ENCODE data around the gene CDH18. TPM values are rescaled to one million over a fixed set of nuclear protein-coding genes. Genes with fewer than 3 reads are reported as not detected.

The CDH18 gene, protein sequence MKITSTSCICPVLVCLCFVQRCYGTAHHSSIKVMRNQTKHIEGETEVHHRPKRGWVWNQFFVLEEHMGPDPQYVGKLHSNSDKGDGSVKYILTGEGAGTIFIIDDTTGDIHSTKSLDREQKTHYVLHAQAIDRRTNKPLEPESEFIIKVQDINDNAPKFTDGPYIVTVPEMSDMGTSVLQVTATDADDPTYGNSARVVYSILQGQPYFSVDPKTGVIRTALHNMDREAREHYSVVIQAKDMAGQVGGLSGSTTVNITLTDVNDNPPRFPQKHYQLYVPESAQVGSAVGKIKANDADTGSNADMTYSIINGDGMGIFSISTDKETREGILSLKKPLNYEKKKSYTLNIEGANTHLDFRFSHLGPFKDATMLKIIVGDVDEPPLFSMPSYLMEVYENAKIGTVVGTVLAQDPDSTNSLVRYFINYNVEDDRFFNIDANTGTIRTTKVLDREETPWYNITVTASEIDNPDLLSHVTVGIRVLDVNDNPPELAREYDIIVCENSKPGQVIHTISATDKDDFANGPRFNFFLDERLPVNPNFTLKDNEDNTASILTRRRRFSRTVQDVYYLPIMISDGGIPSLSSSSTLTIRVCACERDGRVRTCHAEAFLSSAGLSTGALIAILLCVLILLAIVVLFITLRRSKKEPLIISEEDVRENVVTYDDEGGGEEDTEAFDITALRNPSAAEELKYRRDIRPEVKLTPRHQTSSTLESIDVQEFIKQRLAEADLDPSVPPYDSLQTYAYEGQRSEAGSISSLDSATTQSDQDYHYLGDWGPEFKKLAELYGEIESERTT
- not detected for total RNA-seq
- not detected for polyA plus RNA-seq
- long read RNA-seq, donor 1, result 0 reads
- long read RNA-seq, donor 2, result 0 reads

DNA sequence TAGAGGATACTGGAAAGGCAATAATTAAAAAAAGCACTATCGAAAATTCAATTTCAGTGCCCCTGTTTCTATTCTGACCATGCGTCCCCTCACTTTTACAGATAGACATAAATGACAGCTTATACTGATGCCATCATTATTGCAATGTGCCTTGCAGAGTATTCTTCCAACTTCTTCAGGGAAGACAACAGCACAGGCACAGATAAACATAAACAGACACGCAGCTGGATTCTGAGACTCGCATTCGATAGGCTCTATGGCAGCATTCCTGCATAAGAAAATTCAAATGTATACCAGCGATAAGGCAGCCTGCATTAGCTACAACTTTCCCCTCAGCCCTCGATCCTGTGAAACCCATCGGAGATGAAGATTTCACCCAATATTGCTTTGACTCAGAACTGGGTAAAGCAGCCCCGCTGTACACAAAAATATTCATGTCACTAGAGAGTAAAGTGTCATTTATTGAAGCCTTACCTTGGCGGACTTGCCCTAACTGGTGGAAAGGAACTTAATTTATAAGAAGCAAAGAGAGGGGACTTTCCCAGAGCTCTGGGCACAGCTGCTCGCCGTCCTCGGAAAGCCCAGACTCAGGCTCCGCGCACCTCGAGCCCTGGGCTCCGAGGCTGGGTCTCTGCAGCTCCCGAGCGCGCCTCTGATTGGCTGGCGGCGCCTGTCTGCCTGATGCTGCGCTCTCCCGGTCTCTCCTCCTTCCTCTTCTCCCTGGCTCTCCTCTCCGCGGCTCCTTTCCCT lies at the start of gene CDH18:
Gene CDH18 (minus strand): TSS at position 589 of the 750 bp plus-strand sequence. CDS start 149,214 bp downstream, outside the sequence.
- H3K4me1 ChIP-seq (ENCODE audit: control insufficient read depth in 1 of 2, insufficient read depth in 2 of 2, low read length in 2 of 2), result no peaks in the 10 kb centered on the region
- H3K4me3 ChIP-seq (ENCODE audit: low read length in 2 of 2), result no peak within 1 kb of the TSS
- ATAC-seq (ENCODE audit: low FRiP score) (peak; percentile 22), DNase-seq (no peak)
- intact Hi-C loops (cut with DNase I), result no loop called here
- no peaks in the 10 kb centered on the region for H3K36me3 ChIP-seq (ENCODE audit: control insufficient read depth in 1 of 2, insufficient read depth in 2 of 2, low read length in 1 of 2)
- H3K27ac ChIP-seq (ENCODE audit: low read depth in 1 of 2, low read length in 2 of 2), result no peak within 1 kb of the TSS
- WGBS, 2 donors, result 5 to 6% methylated on average over 26 of the region's 26 CpGs
- peaks cover 0 to 1% of the 10 kb centered on the region in 2 donors for H3K27me3 ChIP-seq (ENCODE audit: control insufficient read depth in 1 of 2, insufficient read depth in 2 of 2, low read length in 1 of 2)
- H3K9me3 ChIP-seq (ENCODE audit: control insufficient read depth, low read length), result no peaks in the 10 kb centered on the region

DNA sequence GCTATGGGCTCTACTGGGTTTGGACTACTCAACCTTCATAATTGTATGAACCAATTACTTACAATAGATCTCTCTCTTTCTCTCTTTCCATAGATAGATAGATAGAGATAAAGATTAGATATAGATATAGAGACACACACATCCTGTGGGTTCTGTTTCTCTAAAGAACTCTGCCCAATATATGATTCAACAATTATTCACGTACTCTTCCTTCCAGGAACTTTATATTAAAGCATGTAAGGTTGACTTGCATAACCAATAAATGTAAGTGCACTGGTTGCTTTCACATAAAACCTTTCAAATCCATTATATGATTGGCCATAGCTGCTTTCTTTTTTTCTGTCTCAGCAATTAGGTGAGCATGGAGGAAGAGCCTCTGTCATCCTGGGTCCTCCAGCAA lies 46.7 kb upstream of the CDH18 start:
- ATAC-seq (ENCODE audit: low FRiP score), result no peak
- no peak for DNase-seq

GRCh38 chr5:20033881-20034280 lies 45.9 kb upstream of the CDH18 start:
- intact Hi-C loops (cut with DNase I), result no loop called here
- Histone ChIP-seq H3K36me3 (ENCODE audit: control insufficient read depth in 1 of 2, insufficient read depth in 2 of 2, low read length in 1 of 2) (no peaks in the 10 kb centered on the region), H3K27ac (ENCODE audit: low read depth in 1 of 2, low read length in 2 of 2) (no peak overlapping the region), H3K4me3 (ENCODE audit: low read length in 2 of 2) (no peak overlapping the region), H3K9me3 (ENCODE audit: control insufficient read depth, low read length) (no peaks in the 10 kb centered on the region), H3K4me1 (ENCODE audit: control insufficient read depth in 1 of 2, insufficient read depth in 2 of 2, low read length in 2 of 2) (no peaks in the 10 kb centered on the region), H3K27me3 (ENCODE audit: control insufficient read depth in 1 of 2, insufficient read depth in 2 of 2, low read length in 1 of 2) (no peaks in the 10 kb centered on the region)
- DNase-seq (no peak), ATAC-seq (ENCODE audit: low FRiP score) (no peak)
- WGBS, 2 donors, result 80 to 83% methylated on average over 2 of the region's 2 CpGs

More for the DNA sequence above, 46.7 kb upstream of the CDH18 start:
- Histone ChIP-seq H3K4me3 (ENCODE audit: low read length in 2 of 2) (no peak overlapping the region), H3K4me1 (ENCODE audit: control insufficient read depth in 1 of 2, insufficient read depth in 2 of 2, low read length in 2 of 2) (no peaks in the 10 kb centered on the region), H3K27me3 (ENCODE audit: control insufficient read depth in 1 of 2, insufficient read depth in 2 of 2, low read length in 1 of 2) (no peaks in the 10 kb centered on the region), H3K9me3 (ENCODE audit: control insufficient read depth, low read length) (no peaks in the 10 kb centered on the region), H3K27ac (ENCODE audit: low read depth in 1 of 2, low read length in 2 of 2) (no peak overlapping the region), H3K36me3 (ENCODE audit: control insufficient read depth in 1 of 2, insufficient read depth in 2 of 2, low read length in 1 of 2) (no peaks in the 10 kb centered on the region)
- 74 to 76% methylated on average over 1 of the region's 1 CpG for WGBS, 2 donors
- intact Hi-C loops (cut with DNase I), result no loop called here

DNA sequence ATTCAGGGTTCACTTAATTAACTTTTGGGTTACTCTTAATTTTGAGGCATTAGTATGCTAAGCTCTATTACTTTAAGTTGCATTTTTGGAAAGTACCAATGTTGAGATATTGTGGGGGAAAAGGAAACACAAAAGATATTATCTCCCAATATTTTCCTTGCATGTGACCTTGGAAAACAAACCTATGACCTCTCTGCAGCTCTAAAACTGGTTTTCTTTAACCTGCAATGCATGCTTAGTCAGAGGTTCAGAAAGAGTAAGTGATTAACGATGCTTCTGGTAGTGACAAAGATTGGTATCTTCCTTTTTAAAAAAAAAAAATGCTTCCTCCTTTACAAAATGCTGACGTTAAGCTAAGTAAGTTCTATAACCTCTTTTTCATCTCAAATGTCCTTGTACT lies 44.9 kb upstream of the CDH18 start:
- intact Hi-C loops (cut with DNase I), result no loop called here
- Histone ChIP-seq H3K9me3 (ENCODE audit: control insufficient read depth, low read length) (no peaks in the 10 kb centered on the region), H3K4me3 (ENCODE audit: low read length in 2 of 2) (no peak overlapping the region), H3K27me3 (ENCODE audit: control insufficient read depth in 1 of 2, insufficient read depth in 2 of 2, low read length in 1 of 2) (no peaks in the 10 kb centered on the region), H3K4me1 (ENCODE audit: control insufficient read depth in 1 of 2, insufficient read depth in 2 of 2, low read length in 2 of 2) (no peaks in the 10 kb centered on the region), H3K27ac (ENCODE audit: low read depth in 1 of 2, low read length in 2 of 2) (no peak overlapping the region), H3K36me3 (ENCODE audit: control insufficient read depth in 1 of 2, insufficient read depth in 2 of 2, low read length in 1 of 2) (no peaks in the 10 kb centered on the region)
- DNase-seq, result no peak
- ATAC-seq (ENCODE audit: low FRiP score), result no peak
- 10 to 22% methylated on average over 2 of the region's 2 CpGs for WGBS, 2 donors

DNA sequence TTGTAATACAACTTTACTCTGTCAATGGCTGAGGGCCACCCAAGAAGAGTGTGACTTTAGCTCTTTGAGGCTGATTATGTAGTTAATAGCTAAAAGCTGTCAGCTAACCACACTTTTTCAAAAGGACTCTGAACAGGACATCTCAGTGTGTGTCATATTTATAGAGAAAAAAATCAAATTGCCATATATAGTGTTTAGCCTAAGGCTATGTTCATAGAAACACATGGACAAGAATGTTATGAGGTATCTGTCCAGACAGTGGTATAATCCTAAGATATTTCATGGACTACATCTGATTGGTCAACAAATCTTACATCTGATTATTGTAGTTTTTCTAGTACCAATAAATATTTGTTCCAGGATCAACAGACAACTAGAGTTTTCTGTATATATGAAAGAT lies 42.1 kb upstream of the CDH18 start:
- Histone ChIP-seq H3K27ac (ENCODE audit: low read depth in 1 of 2, low read length in 2 of 2) (no peak overlapping the region), H3K36me3 (ENCODE audit: control insufficient read depth in 1 of 2, insufficient read depth in 2 of 2, low read length in 1 of 2) (no peaks in the 10 kb centered on the region), H3K4me1 (ENCODE audit: control insufficient read depth in 1 of 2, insufficient read depth in 2 of 2, low read length in 2 of 2) (no peaks in the 10 kb centered on the region), H3K4me3 (ENCODE audit: low read length in 2 of 2) (no peak overlapping the region), H3K9me3 (ENCODE audit: control insufficient read depth, low read length) (no peaks in the 10 kb centered on the region), H3K27me3 (ENCODE audit: control insufficient read depth in 1 of 2, insufficient read depth in 2 of 2, low read length in 1 of 2) (no peaks in the 10 kb centered on the region)
- intact Hi-C loops (cut with DNase I), result no loop called here
- ATAC-seq (ENCODE audit: low FRiP score) (no peak), DNase-seq (no peak)

DNA sequence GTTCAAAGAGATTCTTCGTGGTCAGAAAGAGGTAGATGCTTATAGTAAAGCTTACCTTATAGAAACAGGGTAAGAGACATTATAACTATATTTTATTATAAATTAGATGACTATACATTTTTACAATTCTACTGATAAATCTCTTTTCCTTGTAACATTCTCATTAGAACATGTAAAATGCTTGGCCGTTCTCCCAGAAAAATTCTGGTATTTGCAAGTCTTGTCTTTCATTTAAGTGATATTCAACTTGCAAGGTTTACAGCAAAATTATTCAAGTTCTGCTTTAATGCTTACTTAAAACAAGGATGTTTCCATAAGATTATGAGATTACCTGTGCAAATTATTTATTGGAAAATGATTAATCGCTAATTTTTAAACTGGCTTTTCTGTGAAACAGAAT lies 41.3 kb upstream of the CDH18 start:
- H3K27me3 ChIP-seq (ENCODE audit: control insufficient read depth in 1 of 2, insufficient read depth in 2 of 2, low read length in 1 of 2), result no peaks in the 10 kb centered on the region
- H3K27ac ChIP-seq (ENCODE audit: low read depth in 1 of 2, low read length in 2 of 2), result no peak overlapping the region
- ATAC-seq (ENCODE audit: low FRiP score) (no peak), DNase-seq (no peak)
- no peak overlapping the region for H3K4me3 ChIP-seq (ENCODE audit: low read length in 2 of 2)
- intact Hi-C loops (cut with DNase I), result no loop called here
- H3K4me1 ChIP-seq (ENCODE audit: control insufficient read depth in 1 of 2, insufficient read depth in 2 of 2, low read length in 2 of 2), result no peaks in the 10 kb centered on the region
- H3K9me3 ChIP-seq (ENCODE audit: control insufficient read depth, low read length), result no peaks in the 10 kb centered on the region
- 37 to 41% methylated on average over 3 of the region's 3 CpGs for WGBS, 2 donors
- no peaks in the 10 kb centered on the region for H3K36me3 ChIP-seq (ENCODE audit: control insufficient read depth in 1 of 2, insufficient read depth in 2 of 2, low read length in 1 of 2)

GRCh38 chr5:20028506-20028905 lies 40.5 kb upstream of the CDH18 start:
- no peaks in the 10 kb centered on the region for H3K9me3 ChIP-seq (ENCODE audit: control insufficient read depth, low read length)
- DNase-seq, result no peak
- H3K4me1 ChIP-seq (ENCODE audit: control insufficient read depth in 1 of 2, insufficient read depth in 2 of 2, low read length in 2 of 2), result no peaks in the 10 kb centered on the region
- H3K4me3 ChIP-seq (ENCODE audit: low read length in 2 of 2), result no peak overlapping the region
- H3K36me3 ChIP-seq (ENCODE audit: control insufficient read depth in 1 of 2, insufficient read depth in 2 of 2, low read length in 1 of 2), result no peaks in the 10 kb centered on the region
- no peaks in the 10 kb centered on the region for H3K27me3 ChIP-seq (ENCODE audit: control insufficient read depth in 1 of 2, insufficient read depth in 2 of 2, low read length in 1 of 2)
- H3K27ac ChIP-seq (ENCODE audit: low read depth in 1 of 2, low read length in 2 of 2), result no peak overlapping the region
- peak; percentile 46 for ATAC-seq (ENCODE audit: low FRiP score)
- 65 to 66% methylated on average over 6 of the region's 6 CpGs for WGBS, 2 donors
- intact Hi-C loops (cut with DNase I), result no loop called here

- no peaks in the 10 kb centered on the region for H3K27me3 ChIP-seq (ENCODE audit: control insufficient read depth in 1 of 2, insufficient read depth in 2 of 2, low read length in 1 of 2)
- H3K9me3 ChIP-seq (ENCODE audit: control insufficient read depth, low read length), result peaks cover 3% of the 10 kb centered on the region
- no peaks in the 10 kb centered on the region for H3K36me3 ChIP-seq (ENCODE audit: control insufficient read depth in 1 of 2, insufficient read depth in 2 of 2, low read length in 1 of 2)
- no peak overlapping the region for H3K27ac ChIP-seq (ENCODE audit: low read depth in 1 of 2, low read length in 2 of 2)
- intact Hi-C loops (cut with DNase I), result no loop called here
- WGBS, 2 donors, result 67 to 81% methylated on average over 1 of the region's 1 CpG
- no peak for DNase-seq
- no peak overlapping the region for H3K4me3 ChIP-seq (ENCODE audit: low read length in 2 of 2)
- ATAC-seq (ENCODE audit: low FRiP score), result no peak
- no peaks in the 10 kb centered on the region for H3K4me1 ChIP-seq (ENCODE audit: control insufficient read depth in 1 of 2, insufficient read depth in 2 of 2, low read length in 2 of 2)
Measured at GRCh38 chr5:20023686-20024180, 35.7 kb upstream of the CDH18 start.
